Glutamatergic neuron (in vitro differentiated cells): Measurements from ENCODE around the gene PTDSS2. TPM values are rescaled to one million over a fixed set of nuclear protein-coding genes. Genes with fewer than 3 reads are reported as not detected.

Experiments used
- DNase-seq: peaks from one replicate; pipeline ENCODE4 v3.0.0; 2022
- H3K27ac Mint-ChIP-seq: one replicate; pipeline ENCODE4 v1.8.0; 2020; ENCODE audit warnings: mild to moderate bottlenecking, mixed read lengths, inconsistent platforms; ENCODE audit not compliant: unreplicated experiment
- H3K27me3 Mint-ChIP-seq: one replicate; pipeline ENCODE4 v1.8.0; 2020; ENCODE audit warnings: mild to moderate bottlenecking, moderate library complexity, mixed read lengths, inconsistent platforms; ENCODE audit not compliant: unreplicated experiment
- H3K36me3 Mint-ChIP-seq: one replicate; pipeline ENCODE4 v1.8.0; 2020; ENCODE audit warnings: mild to moderate bottlenecking, mixed read lengths, inconsistent platforms; ENCODE audit not compliant: unreplicated experiment
- H3K4me1 Mint-ChIP-seq: one replicate; pipeline ENCODE4 v1.8.0; 2020; ENCODE audit warnings: mild to moderate bottlenecking, low read depth, mixed read lengths, inconsistent platforms; ENCODE audit not compliant: unreplicated experiment
- H3K4me3 Mint-ChIP-seq: one replicate; pipeline ENCODE4 v1.8.0; 2020; ENCODE audit warnings: mild to moderate bottlenecking, mixed read lengths, inconsistent platforms; ENCODE audit not compliant: unreplicated experiment
- H3K9me3 Mint-ChIP-seq: one replicate; pipeline ENCODE4 v1.8.0; 2020; ENCODE audit warnings: mild to moderate bottlenecking, moderate library complexity, mixed read lengths, inconsistent platforms; ENCODE audit not compliant: unreplicated experiment
- total RNA-seq: library from RNA; stranded (reverse); fragmentation: NEBNext Ultra II Directional; extraction: Animal tissue kit (Norgen Biotek cat#: 25700); gene quantifications from one replicate; pipeline ENCODE4 v1.2.1, GENCODE V29; 2021; ENCODE audit not compliant: unreplicated experiment
- TF ChIP-seq, protein P1 (sequence below): fragments of 200-600 bp; sonication (generic); IDR thresholded peaks from one replicate; pipeline ENCODE4 v1.5.0; 2021; ENCODE audit not compliant: partially characterized antibody, unreplicated experiment

Gene PTDSS2
- total RNA-seq, 1 donor from 2014 or later: 123 TPM

DNA sequence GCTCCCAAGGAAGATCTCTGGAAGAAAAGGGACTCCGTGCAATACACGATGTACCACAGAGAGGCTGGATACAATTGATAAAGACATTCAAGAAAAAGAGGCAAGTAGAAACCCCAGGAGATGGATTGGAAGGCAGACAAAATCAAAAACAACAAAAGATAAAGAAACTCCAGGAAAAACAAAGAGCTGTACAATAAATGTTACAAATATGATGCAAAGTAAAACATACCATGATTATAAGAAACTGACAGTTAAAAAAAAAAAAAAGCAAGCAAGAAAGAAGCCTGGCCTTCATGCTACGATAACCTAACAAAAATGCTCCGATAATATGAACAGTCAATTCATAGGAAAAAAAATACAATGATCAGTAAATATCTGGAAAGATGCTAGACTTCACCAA, 24.8 kb upstream of the PTDSS2 start:
- Mint-ChIP-seq H3K9me3 (peaks cover 2% of the 10 kb centered on the region), H3K4me1 (no peaks in the 10 kb centered on the region), H3K27ac (no peak overlapping the region), H3K36me3 (peaks cover 11% of the 10 kb centered on the region), H3K4me3 (no peak overlapping the region), H3K27me3 (peaks cover 9% of the 10 kb centered on the region)
- TF ChIP-seq, protein P1, sequence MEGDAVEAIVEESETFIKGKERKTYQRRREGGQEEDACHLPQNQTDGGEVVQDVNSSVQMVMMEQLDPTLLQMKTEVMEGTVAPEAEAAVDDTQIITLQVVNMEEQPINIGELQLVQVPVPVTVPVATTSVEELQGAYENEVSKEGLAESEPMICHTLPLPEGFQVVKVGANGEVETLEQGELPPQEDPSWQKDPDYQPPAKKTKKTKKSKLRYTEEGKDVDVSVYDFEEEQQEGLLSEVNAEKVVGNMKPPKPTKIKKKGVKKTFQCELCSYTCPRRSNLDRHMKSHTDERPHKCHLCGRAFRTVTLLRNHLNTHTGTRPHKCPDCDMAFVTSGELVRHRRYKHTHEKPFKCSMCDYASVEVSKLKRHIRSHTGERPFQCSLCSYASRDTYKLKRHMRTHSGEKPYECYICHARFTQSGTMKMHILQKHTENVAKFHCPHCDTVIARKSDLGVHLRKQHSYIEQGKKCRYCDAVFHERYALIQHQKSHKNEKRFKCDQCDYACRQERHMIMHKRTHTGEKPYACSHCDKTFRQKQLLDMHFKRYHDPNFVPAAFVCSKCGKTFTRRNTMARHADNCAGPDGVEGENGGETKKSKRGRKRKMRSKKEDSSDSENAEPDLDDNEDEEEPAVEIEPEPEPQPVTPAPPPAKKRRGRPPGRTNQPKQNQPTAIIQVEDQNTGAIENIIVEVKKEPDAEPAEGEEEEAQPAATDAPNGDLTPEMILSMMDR: no peak
- no peak for DNase-seq

DNA sequence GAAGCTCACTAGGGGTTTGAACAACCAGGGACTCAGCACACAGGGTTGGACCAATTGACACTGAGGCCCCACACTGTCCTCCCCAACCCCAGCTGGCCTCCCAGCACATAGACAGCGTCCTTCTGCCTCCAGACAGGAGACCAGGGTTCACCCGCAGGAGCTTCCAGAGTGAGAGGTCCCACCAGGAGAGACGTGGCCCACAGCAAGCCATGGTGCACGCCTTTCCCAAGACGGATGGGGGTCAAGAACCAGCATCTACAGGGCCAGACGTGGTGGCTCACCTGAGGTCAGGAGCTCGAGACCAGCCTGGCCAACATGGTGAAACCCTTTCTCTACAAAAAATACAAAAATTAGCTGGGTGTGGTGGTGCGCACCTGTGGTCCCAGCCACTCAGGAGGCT, 23.2 kb upstream of the PTDSS2 start:
- H3K9me3 Mint-ChIP-seq: peaks cover 2% of the 10 kb centered on the region
- TF ChIP-seq, protein P1: no peak
- H3K4me1 Mint-ChIP-seq: no peaks in the 10 kb centered on the region
- peaks cover 9% of the 10 kb centered on the region for H3K27me3 Mint-ChIP-seq
- H3K27ac Mint-ChIP-seq: no peak overlapping the region
- no peak for DNase-seq
- H3K4me3 Mint-ChIP-seq: no peak overlapping the region
- peaks cover 11% of the 10 kb centered on the region for H3K36me3 Mint-ChIP-seq

DNA sequence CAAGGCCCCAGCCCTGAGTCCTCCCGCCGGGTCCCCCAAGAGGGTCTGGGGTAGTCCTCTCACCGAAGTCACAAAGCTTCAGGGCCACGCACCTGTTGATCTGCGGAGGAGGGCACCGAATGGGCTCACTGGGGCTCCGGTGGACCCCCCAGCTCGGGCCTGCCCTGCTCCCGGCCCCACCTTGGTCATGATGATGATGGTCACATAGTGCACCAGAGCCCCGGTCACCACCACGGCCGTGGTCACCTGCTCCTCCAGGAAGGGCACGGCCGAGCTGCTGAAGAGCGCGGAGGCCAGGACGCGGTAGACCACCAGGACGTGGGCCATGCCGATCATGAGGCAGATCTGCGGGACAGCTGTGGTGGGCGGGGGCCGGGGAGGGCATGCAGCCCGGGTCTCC, 21.8 kb upstream of the PTDSS2 start:
- TF ChIP-seq, protein P1: no peak
- H3K27me3 Mint-ChIP-seq: peaks cover 9% of the 10 kb centered on the region
- peaks cover 11% of the 10 kb centered on the region for H3K36me3 Mint-ChIP-seq
- no peaks in the 10 kb centered on the region for H3K4me1 Mint-ChIP-seq
- H3K9me3 Mint-ChIP-seq: peaks cover 2% of the 10 kb centered on the region
- no peak for DNase-seq
- H3K27ac Mint-ChIP-seq: no peak overlapping the region
- no peak overlapping the region for H3K4me3 Mint-ChIP-seq

DNA sequence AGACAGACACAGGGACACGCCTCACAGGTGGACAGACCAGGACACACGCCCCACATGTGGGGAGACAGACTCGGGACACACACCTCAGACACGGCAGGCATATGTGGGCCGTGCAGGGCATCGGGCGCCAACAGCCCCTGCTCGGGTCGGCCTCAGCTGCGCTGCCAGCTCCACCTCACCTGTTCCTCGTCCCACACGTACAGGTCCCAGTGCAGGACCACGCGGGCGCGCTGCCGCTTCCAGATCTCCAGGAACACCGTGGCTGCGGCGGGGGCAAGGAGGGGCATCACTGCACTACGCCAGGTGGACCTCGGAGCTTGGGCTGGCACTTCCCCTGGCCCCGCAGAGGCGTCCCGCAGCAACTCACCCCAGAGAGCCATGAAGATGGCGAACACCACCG, 20.7 kb upstream of the PTDSS2 start:
- Mint-ChIP-seq H3K4me3 (no peak overlapping the region), H3K36me3 (peaks cover 9% of the 10 kb centered on the region), H3K27me3 (peaks cover 9% of the 10 kb centered on the region), H3K9me3 (peaks cover 2% of the 10 kb centered on the region), H3K27ac (no peak overlapping the region), H3K4me1 (peaks cover 3% of the 10 kb centered on the region)
- DNase-seq: no peak
- TF ChIP-seq, protein P1: no peak

DNA sequence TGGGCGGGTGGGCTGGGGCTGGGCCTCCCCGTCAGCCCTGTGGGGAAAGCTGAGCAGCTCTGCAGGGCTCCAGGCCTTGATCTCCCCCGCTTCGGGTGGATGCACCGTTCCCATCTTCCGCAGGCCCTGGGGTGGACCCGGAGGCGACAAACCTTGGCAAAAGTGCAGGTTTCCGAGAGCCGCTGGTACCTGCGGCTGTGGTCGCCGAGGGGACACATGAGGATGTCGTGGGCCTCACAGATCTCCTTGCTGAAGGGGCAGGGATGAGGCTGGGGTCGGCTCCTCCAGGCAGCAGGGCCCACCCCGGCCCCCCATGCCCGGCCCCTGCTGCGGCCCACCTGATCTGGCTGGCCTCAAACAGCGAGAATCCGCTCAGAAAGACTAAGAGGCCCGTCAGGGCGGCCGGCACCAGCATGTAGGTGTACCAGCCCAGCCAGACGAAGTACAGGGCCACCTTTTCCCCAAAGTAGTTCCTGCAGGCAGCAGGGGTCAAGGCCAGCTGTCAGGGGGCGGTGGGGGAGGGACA, 20.1 kb upstream of the PTDSS2 start:
- no peaks in the 10 kb centered on the region for H3K9me3 Mint-ChIP-seq
- TF ChIP-seq, protein P1: no peak
- peaks cover 7% of the 10 kb centered on the region for H3K27me3 Mint-ChIP-seq
- H3K36me3 Mint-ChIP-seq: peaks cover 4% of the 10 kb centered on the region
- no peak overlapping the region for H3K27ac Mint-ChIP-seq
- DNase-seq: no peak
- no peak overlapping the region for H3K4me3 Mint-ChIP-seq
- peaks cover 3% of the 10 kb centered on the region for H3K4me1 Mint-ChIP-seq
